Calu3 (cell line): Measurements from ENCODE around the gene RIOK2. TPM values are rescaled to one million over a fixed set of nuclear protein-coding genes. Genes with fewer than 3 reads are reported as not detected.
A peak's percentile ranks its signal among the peaks of the same experiment; 100 is the strongest.

Experiments used
- Bru-seq: library from RNA; stranded (reverse); fragments of 400-500 nt; gene quantifications from one replicate; lab custom pipeline; 2021; lab: Mats Ljungman, UMichigan
- BruChase-seq, 2 experiments: library from RNA; stranded (reverse); fragments of 400-500 nt; gene quantifications; one replicate each; lab custom pipeline; 2021; lab: Mats Ljungman, UMichigan
- BruUV-seq: library from RNA; stranded (reverse); fragments of 400-500 nt; replicated peaks from 2 replicates; lab custom pipeline; 2021; lab: Mats Ljungman, UMichigan
- CTCF ChIA-PET: fragments of 300-600 bp; sonication (Branson Sonifier 250); formaldehyde crosslinking; loops from one replicate; lab custom pipeline; 2022; ENCODE audit warnings: antibody characterized with exemption; lab: Charles Lee
- DNase-seq: peaks from one replicate; pipeline ENCODE4 v3.0.0; 2022
- H3K27ac Mint-ChIP-seq: one replicate; pipeline ENCODE4 v1.8.0; 2022; ENCODE audit warnings: mixed read lengths; ENCODE audit not compliant: unreplicated experiment
- H3K27me3 Mint-ChIP-seq: one replicate; pipeline ENCODE4 v1.8.0; 2022; ENCODE audit warnings: mixed read lengths; ENCODE audit not compliant: unreplicated experiment
- H3K36me3 Mint-ChIP-seq: one replicate; pipeline ENCODE4 v1.8.0; 2022; ENCODE audit warnings: mild to moderate bottlenecking, moderate library complexity, mixed read lengths; ENCODE audit not compliant: insufficient read depth, unreplicated experiment
- H3K4me1 Mint-ChIP-seq: one replicate; pipeline ENCODE4 v1.8.0; 2022; ENCODE audit warnings: mild to moderate bottlenecking, low read depth, mixed read lengths; ENCODE audit not compliant: unreplicated experiment
- H3K4me3 Mint-ChIP-seq: one replicate; pipeline ENCODE4 v1.8.0; 2022; ENCODE audit warnings: mild to moderate bottlenecking, low read depth, moderate library complexity, mixed read lengths; ENCODE audit not compliant: unreplicated experiment
- H3K9me3 Mint-ChIP-seq: one replicate; pipeline ENCODE4 v1.8.0; 2022; ENCODE audit warnings: low read depth, mixed read lengths; ENCODE audit not compliant: unreplicated experiment
- CTCF ChIP-seq: fragments of 200-600 bp; IDR thresholded peaks from one replicate; pipeline ENCODE4 v1.8.0; 2022; ENCODE audit warnings: antibody characterized with exemption; ENCODE audit not compliant: unreplicated experiment
- intact Hi-C: fragments of 100-400 bp; cut with micrococcal nuclease; formaldehyde crosslinking; loops from one replicate; pipeline ENCODE4 v1.10.0; 2022; ENCODE audit not compliant: unreplicated experiment
- long read RNA-seq: library from polyadenylated mRNA; stranded (forward); transcript quantifications from one replicate; pipeline ENCODE4 v2.0.0, GENCODE V29; 2022
- total RNA-seq: library from RNA; stranded (reverse); gene quantifications from 2 replicates; pipeline ENCODE4 v1.2.3, GENCODE V29; 2022

RIOK2 gene
- 28.6 and 33.0 TPM in 2 replicates for total RNA-seq
- percentile 85 among the genes with signal in this experiment for Bru-seq, nascent RNA
- BruChase-seq, experiment 1, labeled RNA remaining after a 6-hour chase, result percentile 66 among the genes with signal in this experiment
- percentile 82 among the genes with signal in this experiment for BruChase-seq, experiment 2, labeled RNA remaining after a 2-hour chase
- long read RNA-seq, transcript RIOK2-201 (10 exons, 3,922 nt), result major isoform, 52 of 64 reads
- long read RNA-seq, partial matches to known transcripts, result 6 of 64 reads
- long read RNA-seq, other reads (novel, unspliced or antisense), result 5 of 64 reads

GRCh38 chr5:97183100-97183929, at the start of gene RIOK2:
RIOK2 (minus strand) TSS chr5:97183247; CDS start chr5:97183191, 56 bp downstream.
- peak; percentile 95 for DNase-seq
- no peaks in the 10 kb centered on the region for H3K27me3 Mint-ChIP-seq
- peak within 1 kb of the TSS; percentile 75 for H3K4me3 Mint-ChIP-seq
- H3K27ac Mint-ChIP-seq, result peak within 1 kb of the TSS; percentile 97
- TF ChIP-seq CTCF, result no peak
- peaks cover 32% of the 10 kb centered on the region for H3K36me3 Mint-ChIP-seq
- intact Hi-C loops, result loop anchor here (2.0 to 5.0 kb wide), 3 partner anchors 39 to 1589 kb away; partner anchors contain the start of gene RGMB
- H3K9me3 Mint-ChIP-seq, result peaks cover 2% of the 10 kb centered on the region
- no TSS peak for BruUV-seq
- CTCF ChIA-PET, result interaction anchor here (0.6 kb wide), 1 partner anchor 1722 kb away, joined by 3 read pairs; no protein-coding TSS in a partner anchor
- H3K4me1 Mint-ChIP-seq, result peaks cover 34% of the 10 kb centered on the region

DNA sequence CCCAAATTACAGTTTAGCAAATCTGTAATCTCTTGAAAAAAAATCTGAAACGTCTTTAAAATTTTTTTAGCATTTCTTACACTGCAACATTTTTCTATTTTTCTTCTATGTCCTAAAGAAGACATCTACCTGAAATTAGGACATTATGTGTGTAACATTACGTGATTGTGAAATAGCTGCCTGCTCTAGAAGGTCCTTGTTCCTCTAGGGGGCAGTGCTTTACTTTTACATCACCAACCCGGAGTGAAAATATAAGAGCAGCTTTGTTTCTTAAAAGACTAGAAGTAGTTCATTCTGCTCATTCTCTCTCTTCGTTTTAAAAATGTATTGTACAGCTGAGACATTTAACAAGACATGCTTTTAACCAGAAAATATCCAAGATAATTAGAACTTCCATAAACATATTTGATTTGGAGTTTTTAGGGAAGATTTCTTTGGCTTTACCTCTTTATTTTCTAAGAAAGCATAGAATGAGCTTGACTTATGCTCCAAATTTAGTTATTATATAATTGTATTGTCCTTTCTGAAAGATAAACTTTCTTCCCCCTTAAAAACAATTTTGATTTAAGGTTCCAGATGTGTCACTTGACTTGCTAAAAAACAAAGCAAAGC, 48.1 kb upstream of the RIOK2 start:
- no peaks in the 10 kb centered on the region for H3K36me3 Mint-ChIP-seq
- peaks cover 24% of the 10 kb centered on the region for H3K4me1 Mint-ChIP-seq
- no peaks in the 10 kb centered on the region for H3K27me3 Mint-ChIP-seq
- BruUV-seq, result no TSS peak
- no peak overlapping the region for H3K27ac Mint-ChIP-seq
- no peak overlapping the region for H3K4me3 Mint-ChIP-seq
- H3K9me3 Mint-ChIP-seq, result peaks cover 4% of the 10 kb centered on the region
- peak; percentile 62 for TF ChIP-seq CTCF
- intact Hi-C loops, result loop anchor here (1.0 to 5.0 kb wide), 4 partner anchors 66 to 1596 kb away; no protein-coding TSS in a partner anchor
- peak; percentile 62 for DNase-seq
- CTCF ChIA-PET, result interaction anchor here (0.5 to 2.2 kb wide), 3 partner anchors 43 to 1640 kb away, joined by 4 to 33 read pairs (median 6); no protein-coding TSS in a partner anchor

DNA sequence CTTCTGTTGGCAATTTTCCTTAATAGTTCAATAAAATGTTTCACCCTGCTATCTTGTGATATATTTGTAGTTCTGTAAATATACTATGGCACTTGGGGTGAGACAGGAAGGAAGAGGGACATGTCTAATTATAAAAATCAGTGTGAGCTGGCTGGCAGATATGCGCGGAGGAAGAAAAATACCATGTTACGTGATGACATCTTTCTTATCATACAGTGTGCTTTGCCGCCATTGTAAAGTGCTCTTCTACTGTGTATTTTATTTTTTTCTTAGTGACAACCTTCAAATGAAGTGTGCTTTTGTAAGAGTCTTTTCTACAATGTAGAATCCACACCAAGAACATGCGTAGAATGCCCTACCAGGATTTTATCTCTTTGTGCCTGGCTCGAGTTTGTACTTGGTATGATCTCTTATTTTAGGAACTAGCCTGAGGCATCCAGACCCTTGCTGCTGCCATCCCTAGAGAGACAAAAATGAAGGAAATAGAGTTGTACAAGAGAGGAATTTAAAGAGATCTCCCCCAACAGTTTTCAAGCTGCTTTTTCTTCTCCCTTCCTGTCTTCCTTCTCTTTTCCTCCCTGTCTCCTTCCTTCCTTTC, 46.7 kb upstream of the RIOK2 start:
- intact Hi-C loops, result loop anchor here (5.0 kb wide), 1 partner anchor 1598 kb away; no protein-coding TSS in a partner anchor
- CTCF ChIA-PET, result interaction anchor here (2.2 kb wide), 1 partner anchor 304 kb away, joined by 33 read pairs; no protein-coding TSS in a partner anchor
- H3K27ac Mint-ChIP-seq, result no peak overlapping the region

More for the DNA sequence above, 46.7 kb upstream of the RIOK2 start:
- Mint-ChIP-seq H3K27me3 (no peaks in the 10 kb centered on the region), H3K4me3 (no peak overlapping the region), H3K36me3 (no peaks in the 10 kb centered on the region), H3K9me3 (no peaks in the 10 kb centered on the region), H3K4me1 (peaks cover 24% of the 10 kb centered on the region)
- TF ChIP-seq CTCF, result no peak
- no TSS peak for BruUV-seq
- no peak for DNase-seq
